K562 (cell line): Measurements from ENCODE around the gene ABR. TPM values are rescaled to one million over a fixed set of nuclear protein-coding genes. Genes with fewer than 3 reads are reported as not detected.

Experiments used
- ATAC-seq: fragments of 200-7000 bp; cut with Tn5 transposase; 3 replicates; pipeline ENCODE4 v1.9.1; 2020; ENCODE audit warnings: moderate library complexity
- BruUV-seq: library from RNA; stranded (reverse); fragments of 400-500 nt; replicated peaks from 2 replicates; lab custom pipeline; 2021; lab: Mats Ljungman, UMichigan
- CTCF ChIA-PET: fragments of 300-600 bp; formaldehyde crosslinking; extraction: SDS; loops from one replicate; lab custom pipeline; 2021; ENCODE audit warnings: low intra/inter-chr PET ratio; lab: Yijun Ruan, JAX
- POLR2A ChIA-PET: fragments of 300-600, 350-650 bp; sonication (Branson Sonifier 250); formaldehyde crosslinking; extraction: SDS; loops from one replicate; lab custom pipeline; 2021; ENCODE audit warnings: antibody characterized with exemption, inconsistent platforms; lab: Yijun Ruan, JAX
- DNase-seq, 4 experiments: peaks; one replicate each; pipeline versions ENCODE4 v3.0.0 to v3.0.0-alpha.2; 2011 to 2018; ENCODE audit warnings: low spot score in 3 of 4, mixed read lengths in 3 of 4; ENCODE audit errors: extremely low read depth in 1 of 4
- FAIRE-seq: peaks from 2 replicates; lab custom pipeline; 2011; peaks lifted over from hg19 to GRCh38; lab: Jason Lieb, UNC
- H2AFZ ChIP-seq: 2 replicates; pipeline ENCODE4 v1.6.0; 2011; ENCODE audit warnings: low read depth, low read length, control low read depth, inconsistent platforms
- H3K27ac ChIP-seq: fragments of 200-600 bp; 3 replicates; pipeline ENCODE4 v1.8.0; 2011; ENCODE audit warnings: low read depth, mild to moderate bottlenecking, control low read depth, inconsistent platforms, low read length, moderate library complexity, mixed read lengths; ENCODE audit errors: extremely low read depth
- H3K27me3 ChIP-seq, 2 experiments: fragments of 300-600 bp in 1 of 2; 2 replicates in 1 of 2; 3 replicates in 1 of 2; pipeline versions ENCODE4 v1.6.0 to v1.8.0; 2011; ENCODE audit warnings: inconsistent platforms in 2 of 2, low read length in 2 of 2, mild to moderate bottlenecking in 1 of 2, mixed read lengths in 1 of 2, moderate library complexity in 1 of 2; ENCODE audit not compliant: control insufficient read depth in 2 of 2, insufficient read depth in 2 of 2
- H3K36me3 ChIP-seq: fragments of 300-600 bp; 3 replicates; pipeline ENCODE4 v1.8.0; 2011; ENCODE audit warnings: mild to moderate bottlenecking, low read length, inconsistent platforms; ENCODE audit not compliant: control insufficient read depth, insufficient read depth
- H3K4me1 ChIP-seq, 2 experiments: fragments of 200-600 bp in 1 of 2; replicated peaks in 1 of 2; 2 replicates in 1 of 2; 3 replicates in 1 of 2; pipeline versions ENCODE4 v1.5.1 to v1.8.0; 2011; ENCODE audit warnings: inconsistent platforms in 2 of 2, low read length in 2 of 2, mild to moderate bottlenecking in 1 of 2, mixed read lengths in 1 of 2, moderate library complexity in 1 of 2; ENCODE audit not compliant: control insufficient read depth in 2 of 2, insufficient read depth in 2 of 2
- H3K4me2 ChIP-seq: 2 replicates; pipeline ENCODE4 v1.6.1; 2011; ENCODE audit warnings: low read length, control low read depth, inconsistent platforms, mixed read lengths; ENCODE audit not compliant: insufficient read depth
- H3K4me3 ChIP-seq: fragments of 200-600 bp; sonication (generic), shearing (Covaris generic); 2 replicates; pipeline ENCODE4 v1.5.1; 2016; ENCODE audit warnings: control low read depth, inconsistent platforms
- H3K79me2 ChIP-seq: fragments of 200-600 bp; 3 replicates; pipeline ENCODE4 v1.8.0; 2011; ENCODE audit warnings: low read length, inconsistent platforms; ENCODE audit not compliant: control insufficient read depth, insufficient read depth
- H3K9ac ChIP-seq, 2 experiments: 2 replicates each; pipeline versions ENCODE4 v1.6.0 to v1.6.1; 2011; ENCODE audit warnings: low read depth in 2 of 2, low read length in 2 of 2, control low read depth in 1 of 2, inconsistent platforms in 1 of 2, mild to moderate bottlenecking in 1 of 2, mixed read lengths in 1 of 2; ENCODE audit not compliant: insufficient read depth in 1 of 2
- H3K9me1 ChIP-seq: one replicate; pipeline ENCODE4 v1.6.0; 2011; ENCODE audit warnings: inconsistent platforms, mild to moderate bottlenecking, low read length, moderate library complexity; ENCODE audit not compliant: control insufficient read depth, insufficient read depth
- H3K9me3 ChIP-seq: replicated peaks from 2 replicates; pipeline ENCODE4 v1.5.1; 2011; ENCODE audit warnings: low read depth, low read length, inconsistent platforms; ENCODE audit not compliant: control insufficient read depth, insufficient read depth
- H4K20me1 ChIP-seq: replicated peaks from 2 replicates; pipeline ENCODE4 v1.6.1; 2011; ENCODE audit warnings: low read length, inconsistent platforms, mixed read lengths; ENCODE audit not compliant: control insufficient read depth, insufficient read depth
- ATF2 ChIP-seq: sonication (generic); formaldehyde crosslinking; IDR thresholded peaks from 2 replicates; pipeline ENCODE4 v1.8.1; 2022; ENCODE audit warnings: missing genetic modification reagents
- DLX4 ChIP-seq: fragments of 250-450 bp; sonication (Bioruptor Pico); IDR thresholded peaks from 2 replicates; pipeline ENCODE4 v1.6.1; 2021; ENCODE audit warnings: mild to moderate bottlenecking
- MAFK ChIP-seq: IDR thresholded peaks from 2 replicates; pipeline ENCODE4 v1.6.1; 2011; ENCODE audit warnings: low read length, improper control_type of control experiment
- MYNN ChIP-seq, 2 experiments: sonication (generic); formaldehyde crosslinking in 1 of 2; IDR thresholded peaks; 2 replicates each; pipeline versions ENCODE4 v1.5.0 to v1.6.1; 2016 to 2020; ENCODE audit warnings: antibody characterized with exemption in 1 of 2, missing genetic modification reagents in 1 of 2
- PKNOX1 ChIP-seq: fragments of 450-650 bp; IDR thresholded peaks from 2 replicates; pipeline ENCODE4 v1.6.1; 2016
- POLR3A ChIP-seq: IDR thresholded peaks from 2 replicates; pipeline ENCODE4 v1.6.1; 2011; ENCODE audit warnings: borderline replicate concordance, mild to moderate bottlenecking, moderate library complexity; ENCODE audit not compliant: insufficient read length, insufficient read depth; ENCODE audit errors: extremely low read depth
- SNIP1 ChIP-seq: fragments of 450-650 bp; IDR thresholded peaks from 2 replicates; pipeline ENCODE4 v1.7.1; 2017; ENCODE audit warnings: low read depth, mild to moderate bottlenecking
- WGBS: fragments of 100-300 bp; shearing (Covaris generic); methylation state at CpG from one replicate; pipeline ENCODE4 v1.1.6; 2016; ENCODE audit warnings: low coverage, mixed read lengths; ENCODE audit not compliant: insufficient coverage; ENCODE audit errors: missing lambda C conversion rate; 5-methylcytosine and 5-hydroxymethylcytosine counted together
- in situ Hi-C: fragments of 300-500 bp; cut with MboI; formaldehyde crosslinking; loops from 4 replicates; pipeline ENCODE4 v1.15.0; 2018; ENCODE audit warnings: inconsistent platforms, mixed read lengths
- intact Hi-C: fragments of 100-400 bp; cut with micrococcal nuclease; formaldehyde crosslinking; loops from 2 replicates; pipeline ENCODE4 v1.14.2; 2022
- polyA plus RNA-seq, 8 experiments: library from polyadenylated mRNA; depleted of rRNA in 4 of 8; stranded (reverse) in 5 of 8; unstranded in 3 of 8; fragments of >200 nt; fragmentation: Nextera tagmentation in 2 of 8; fragmentation: Illumina TruSeq in 1 of 8; extraction: Ambion mirVana in 2 of 8; extraction: Trizol in 1 of 8; gene quantifications; 2 replicates each; pipeline versions ENCODE4 v1.2.1 to v1.2.3, GENCODE V29; 2011 to 2014; ENCODE audit warnings: inconsistent platforms in 1 of 8, missing spikeins in 1 of 8
- total RNA-seq, 7 experiments: library from RNA; depleted of rRNA in 6 of 7; stranded (reverse); fragments of >200 nt in 6 of 7; fragmentation: Illumina TruSeq in 2 of 7; extraction: Trizol in 2 of 7; gene quantifications; 2 replicates each; pipeline versions ENCODE4 v1.2.1 to v1.2.3, GENCODE V29; 2011 to 2021; ENCODE audit warnings: low replicate concordance in 1 of 7
- TF ChIP-seq, protein P1 (sequence below): fragments of 250-450 bp; sonication (Bioruptor Pico); IDR thresholded peaks from 2 replicates; pipeline ENCODE4 v1.5.0; 2021; ENCODE audit warnings: mild to moderate bottlenecking, borderline replicate concordance
- TF ChIP-seq, protein P2 (sequence below): sonication (generic); formaldehyde crosslinking; IDR thresholded peaks from 2 replicates; pipeline ENCODE4 v1.8.0; 2023; ENCODE audit warnings: mild to moderate bottlenecking, missing genetic modification reagents
- TF ChIP-seq, protein P3 (sequence below): fragments of 450-650 bp; formaldehyde crosslinking; IDR thresholded peaks from 2 replicates; pipeline ENCODE4 v1.4.0; 2022; ENCODE audit warnings: missing genetic modification characterization

The ABR gene
- total and polyA plus RNA-seq, 9 of the 15 experiments (the other 6 are each of a cell fraction or from before 2014, with no cell fraction given) = 0.07 to 1.6 (median 0.37) TPM; not detected in 1

DNA sequence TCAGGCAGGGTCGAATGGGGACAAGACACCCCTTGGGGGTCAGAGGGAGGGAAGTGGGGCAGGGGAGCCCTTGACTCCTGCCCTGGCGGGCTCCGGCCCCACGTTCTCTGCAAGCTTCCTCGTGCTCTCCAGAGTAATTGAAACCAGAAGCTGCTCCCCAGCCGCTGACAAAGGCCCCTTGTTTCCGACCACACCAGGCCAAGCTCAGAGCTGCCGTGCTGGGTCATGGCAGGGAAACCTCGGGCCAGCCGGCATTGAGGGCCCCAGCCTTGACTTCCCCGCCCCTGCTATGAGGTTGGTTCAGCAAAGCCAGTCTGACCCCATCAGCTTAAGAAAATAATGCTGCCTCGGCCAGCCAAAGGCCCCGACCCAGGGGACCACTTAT is 139.6 kb downstream of the ABR start:
- no peaks in the 10 kb centered on the region for H3K9me3 ChIP-seq
- H4K20me1 ChIP-seq = no peaks in the 10 kb centered on the region
- ATAC-seq (no peak), FAIRE-seq (no peak), DNase-seq (no peak)
- no peak overlapping the region for H2AFZ ChIP-seq
- 6% methylated on average over 10 of the region's 13 CpGs for WGBS
- H3K27me3 ChIP-seq = peaks cover 29 to 63% of the 10 kb centered on the region in 2 experiments; a peak in 4 of 5 replicates
- no peaks in the 10 kb centered on the region for H3K36me3 ChIP-seq
- H3K4me1 ChIP-seq = peaks cover 0 to 11% of the 10 kb centered on the region in 2 experiments; a peak in 2 of 5 replicates
- H3K4me2 ChIP-seq = no peak overlapping the region
- intact Hi-C loops (no loop called here), in situ Hi-C loops (no loop called here)
- H3K9ac ChIP-seq = no peak overlapping the region
- H3K4me3 ChIP-seq = no peak overlapping the region
- no TSS peak for BruUV-seq
- H3K9me1 ChIP-seq = no peaks in the 10 kb centered on the region
- no peaks in the 10 kb centered on the region for H3K79me2 ChIP-seq
- no peak overlapping the region for H3K27ac ChIP-seq
- ChIA-PET CTCF (no interaction called here), POLR2A (interaction anchor here (1.4 kb wide), 1 partner anchor 16 kb away, joined by 3 read pairs; no protein-coding TSS in a partner anchor)
- TF ChIP-seq SNIP1 = no peak
- TF ChIP-seq ATF2 (CRISPR knock-in tag) = no peak
- no peak for TF ChIP-seq MAFK
- TF ChIP-seq, protein P1, sequence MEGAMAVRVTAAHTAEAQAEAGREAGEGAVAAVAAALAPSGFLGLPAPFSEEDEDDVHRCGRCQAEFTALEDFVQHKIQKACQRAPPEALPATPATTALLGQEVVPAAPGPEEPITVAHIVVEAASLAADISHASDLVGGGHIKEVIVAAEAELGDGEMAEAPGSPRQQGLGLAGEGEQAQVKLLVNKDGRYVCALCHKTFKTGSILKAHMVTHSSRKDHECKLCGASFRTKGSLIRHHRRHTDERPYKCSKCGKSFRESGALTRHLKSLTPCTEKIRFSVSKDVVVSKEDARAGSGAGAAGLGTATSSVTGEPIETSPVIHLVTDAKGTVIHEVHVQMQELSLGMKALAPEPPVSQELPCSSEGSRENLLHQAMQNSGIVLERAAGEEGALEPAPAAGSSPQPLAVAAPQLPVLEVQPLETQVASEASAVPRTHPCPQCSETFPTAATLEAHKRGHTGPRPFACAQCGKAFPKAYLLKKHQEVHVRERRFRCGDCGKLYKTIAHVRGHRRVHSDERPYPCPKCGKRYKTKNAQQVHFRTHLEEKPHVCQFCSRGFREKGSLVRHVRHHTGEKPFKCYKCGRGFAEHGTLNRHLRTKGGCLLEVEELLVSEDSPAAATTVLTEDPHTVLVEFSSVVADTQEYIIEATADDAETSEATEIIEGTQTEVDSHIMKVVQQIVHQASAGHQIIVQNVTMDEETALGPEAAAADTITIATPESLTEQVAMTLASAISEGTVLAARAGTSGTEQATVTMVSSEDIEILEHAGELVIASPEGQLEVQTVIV (CRISPR knock-in tag) = no peak
- TF ChIP-seq, protein P2, sequence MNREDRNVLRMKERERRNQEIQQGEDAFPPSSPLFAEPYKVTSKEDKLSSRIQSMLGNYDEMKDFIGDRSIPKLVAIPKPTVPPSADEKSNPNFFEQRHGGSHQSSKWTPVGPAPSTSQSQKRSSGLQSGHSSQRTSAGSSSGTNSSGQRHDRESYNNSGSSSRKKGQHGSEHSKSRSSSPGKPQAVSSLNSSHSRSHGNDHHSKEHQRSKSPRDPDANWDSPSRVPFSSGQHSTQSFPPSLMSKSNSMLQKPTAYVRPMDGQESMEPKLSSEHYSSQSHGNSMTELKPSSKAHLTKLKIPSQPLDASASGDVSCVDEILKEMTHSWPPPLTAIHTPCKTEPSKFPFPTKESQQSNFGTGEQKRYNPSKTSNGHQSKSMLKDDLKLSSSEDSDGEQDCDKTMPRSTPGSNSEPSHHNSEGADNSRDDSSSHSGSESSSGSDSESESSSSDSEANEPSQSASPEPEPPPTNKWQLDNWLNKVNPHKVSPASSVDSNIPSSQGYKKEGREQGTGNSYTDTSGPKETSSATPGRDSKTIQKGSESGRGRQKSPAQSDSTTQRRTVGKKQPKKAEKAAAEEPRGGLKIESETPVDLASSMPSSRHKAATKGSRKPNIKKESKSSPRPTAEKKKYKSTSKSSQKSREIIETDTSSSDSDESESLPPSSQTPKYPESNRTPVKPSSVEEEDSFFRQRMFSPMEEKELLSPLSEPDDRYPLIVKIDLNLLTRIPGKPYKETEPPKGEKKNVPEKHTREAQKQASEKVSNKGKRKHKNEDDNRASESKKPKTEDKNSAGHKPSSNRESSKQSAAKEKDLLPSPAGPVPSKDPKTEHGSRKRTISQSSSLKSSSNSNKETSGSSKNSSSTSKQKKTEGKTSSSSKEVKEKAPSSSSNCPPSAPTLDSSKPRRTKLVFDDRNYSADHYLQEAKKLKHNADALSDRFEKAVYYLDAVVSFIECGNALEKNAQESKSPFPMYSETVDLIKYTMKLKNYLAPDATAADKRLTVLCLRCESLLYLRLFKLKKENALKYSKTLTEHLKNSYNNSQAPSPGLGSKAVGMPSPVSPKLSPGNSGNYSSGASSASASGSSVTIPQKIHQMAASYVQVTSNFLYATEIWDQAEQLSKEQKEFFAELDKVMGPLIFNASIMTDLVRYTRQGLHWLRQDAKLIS (CRISPR knock-in tag) = no peak
- no peak for TF ChIP-seq MYNN (IDR thresholded peaks at IDR 0.05)
- no peak for TF ChIP-seq MYNN (CRISPR knock-in tag; IDR thresholded peaks at IDR 0.05)
- no peak for TF ChIP-seq DLX4 (CRISPR knock-in tag)
- TF ChIP-seq POLR3A = no peak
- no peak for TF ChIP-seq PKNOX1
- TF ChIP-seq, protein P3, sequence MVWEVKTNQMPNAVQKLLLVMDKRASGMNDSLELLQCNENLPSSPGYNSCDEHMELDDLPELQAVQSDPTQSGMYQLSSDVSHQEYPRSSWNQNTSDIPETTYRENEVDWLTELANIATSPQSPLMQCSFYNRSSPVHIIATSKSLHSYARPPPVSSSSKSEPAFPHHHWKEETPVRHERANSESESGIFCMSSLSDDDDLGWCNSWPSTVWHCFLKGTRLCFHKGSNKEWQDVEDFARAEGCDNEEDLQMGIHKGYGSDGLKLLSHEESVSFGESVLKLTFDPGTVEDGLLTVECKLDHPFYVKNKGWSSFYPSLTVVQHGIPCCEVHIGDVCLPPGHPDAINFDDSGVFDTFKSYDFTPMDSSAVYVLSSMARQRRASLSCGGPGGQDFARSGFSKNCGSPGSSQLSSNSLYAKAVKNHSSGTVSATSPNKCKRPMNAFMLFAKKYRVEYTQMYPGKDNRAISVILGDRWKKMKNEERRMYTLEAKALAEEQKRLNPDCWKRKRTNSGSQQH (CRISPR knock-in tag) = no peak
